ENCODE measurements around the gene NPTX1. TPM values are rescaled to one million over a fixed set of nuclear protein-coding genes. Genes with fewer than 3 reads are reported as not detected.

NPTX1 gene
- total and polyA plus RNA-seq, 9 of the 15 experiments (the other 6 are each of a cell fraction or from before 2014, with no cell fraction given): 0.04 TPM; not detected in 8

- TF ChIP-seq MYC (IDR thresholded peaks at IDR 0.05; ENCODE audit: low read depth, low read length): no peak
- no peak for TF ChIP-seq MYC (CRISPR knock-in tag; IDR thresholded peaks at IDR 0.05; ENCODE audit: borderline replicate concordance, low read depth)
- TF ChIP-seq AFF4 (CRISPR knock-in tag; IDR thresholded peaks at IDR 0.05): 0 out of 2 replicates have a peak, but pooled peaks have one; percentile 34
- no peak for TF ChIP-seq ZNF778 (CRISPR knock-in tag; IDR thresholded peaks at IDR 0.05)
- no peak for TF ChIP-seq KLF6 (CRISPR knock-in tag; IDR thresholded peaks at IDR 0.05; ENCODE audit: borderline replicate concordance)
- no peak for TF ChIP-seq ZNF740 (CRISPR knock-in tag; IDR thresholded peaks at IDR 0.05)
- TF ChIP-seq ZNF740 (tag; IDR thresholded peaks at IDR 0.05): no peak
- TF ChIP-seq ZBTB1 (CRISPR knock-in tag; IDR thresholded peaks at IDR 0.05; ENCODE audit: borderline replicate concordance, low read depth): no peak
- TF ChIP-seq XRCC3 (IDR thresholded peaks at IDR 0.05): no peak
- no peak for TF ChIP-seq HBP1 (CRISPR knock-in tag; IDR thresholded peaks at IDR 0.05)
- no peak for TF ChIP-seq ID3 (CRISPR knock-in tag; IDR thresholded peaks at IDR 0.05)
- TF ChIP-seq ID3 (tag; IDR thresholded peaks at IDR 0.05): no peak
- no peak for TF ChIP-seq ZNF696 (CRISPR knock-in tag; conservative IDR thresholded peaks at IDR 0.05)
Measured at GRCh38 chr17:80441133-80441578, 35.3 kb downstream of the NPTX1 start (continued).
